Brain microvascular endothelial cell (primary cell): ENCODE results near the gene ZNF865.
A peak's percentile ranks its signal among the peaks of the same experiment; 100 is the strongest.

Source experiments
- DNase-seq: peaks from one replicate; pipeline ENCODE4 v3.0.0-alpha.2; 2020
- H3K27ac ChIP-seq: fragments of 250-450 bp; sonication (Bioruptor Pico); 2 replicates; pipeline ENCODE4 v1.5.1; 2020; ENCODE audit warnings: mild to moderate bottlenecking, moderate library complexity
- H3K27me3 ChIP-seq: fragments of 250-450 bp; sonication (Bioruptor Pico); replicated peaks from 2 replicates; pipeline ENCODE4 v1.5.1; 2020; ENCODE audit warnings: mild to moderate bottlenecking
- H3K36me3 ChIP-seq: fragments of 250-450 bp; sonication (Bioruptor Pico); replicated peaks from 2 replicates; pipeline ENCODE4 v1.5.1; 2020; ENCODE audit warnings: mild to moderate bottlenecking
- H3K4me3 ChIP-seq: 2 replicates; pipeline ENCODE4 v1.5.1; 2011; ENCODE audit warnings: low read depth, mild to moderate bottlenecking, control low read depth, low read length, moderate library complexity
- in situ Hi-C: cut with HindIII; loops from 2 replicates; pipeline ENCODE4 v1.10.0; 2017; ENCODE audit warnings: low sequenced_read_pairs, low pct_ligation_motif_present
- TF ChIP-seq, protein P1 (sequence below): IDR thresholded peaks from 2 replicates; pipeline ENCODE4 v1.5.1; 2011; ENCODE audit warnings: low read depth, mild to moderate bottlenecking, moderate library complexity, low read length, control low read depth, inconsistent platforms; ENCODE audit errors: missing control alignments

Gene ZNF865

DNA sequence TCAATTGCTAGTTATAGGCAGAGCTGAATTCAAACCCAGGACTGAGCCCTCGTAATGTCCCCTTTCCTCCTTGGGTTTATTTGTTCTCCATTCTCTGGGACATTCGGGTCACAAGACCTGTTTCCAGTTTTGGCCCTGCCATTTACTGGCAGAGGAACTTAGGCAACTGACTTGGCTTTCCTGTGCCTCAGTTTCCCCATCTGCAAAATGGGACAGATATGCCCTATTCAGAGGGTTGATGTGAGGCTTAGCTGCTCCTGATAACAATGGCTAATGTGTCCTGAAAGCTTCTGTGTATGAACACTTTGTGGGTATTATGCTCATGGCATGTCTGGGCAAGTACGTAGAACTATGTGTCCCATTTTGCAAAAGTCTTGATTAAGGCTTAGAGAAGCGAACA, 4.4 kb upstream of the ZNF865 start:
- Histone ChIP-seq H3K4me3 (peak overlapping the region; percentile 79), H3K27me3 (no peaks in the 10 kb centered on the region), H3K36me3 (peaks cover 9% of the 10 kb centered on the region), H3K27ac (no peak overlapping the region)
- TF ChIP-seq, protein P1, sequence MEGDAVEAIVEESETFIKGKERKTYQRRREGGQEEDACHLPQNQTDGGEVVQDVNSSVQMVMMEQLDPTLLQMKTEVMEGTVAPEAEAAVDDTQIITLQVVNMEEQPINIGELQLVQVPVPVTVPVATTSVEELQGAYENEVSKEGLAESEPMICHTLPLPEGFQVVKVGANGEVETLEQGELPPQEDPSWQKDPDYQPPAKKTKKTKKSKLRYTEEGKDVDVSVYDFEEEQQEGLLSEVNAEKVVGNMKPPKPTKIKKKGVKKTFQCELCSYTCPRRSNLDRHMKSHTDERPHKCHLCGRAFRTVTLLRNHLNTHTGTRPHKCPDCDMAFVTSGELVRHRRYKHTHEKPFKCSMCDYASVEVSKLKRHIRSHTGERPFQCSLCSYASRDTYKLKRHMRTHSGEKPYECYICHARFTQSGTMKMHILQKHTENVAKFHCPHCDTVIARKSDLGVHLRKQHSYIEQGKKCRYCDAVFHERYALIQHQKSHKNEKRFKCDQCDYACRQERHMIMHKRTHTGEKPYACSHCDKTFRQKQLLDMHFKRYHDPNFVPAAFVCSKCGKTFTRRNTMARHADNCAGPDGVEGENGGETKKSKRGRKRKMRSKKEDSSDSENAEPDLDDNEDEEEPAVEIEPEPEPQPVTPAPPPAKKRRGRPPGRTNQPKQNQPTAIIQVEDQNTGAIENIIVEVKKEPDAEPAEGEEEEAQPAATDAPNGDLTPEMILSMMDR, result no peak
- DNase-seq, result no peak
- in situ Hi-C loops, result loop anchor here (25.0 kb wide), 1 partner anchor 214 kb away; the partner anchor contains the start of genes RPL28, TMEM190 and TMEM238

DNA sequence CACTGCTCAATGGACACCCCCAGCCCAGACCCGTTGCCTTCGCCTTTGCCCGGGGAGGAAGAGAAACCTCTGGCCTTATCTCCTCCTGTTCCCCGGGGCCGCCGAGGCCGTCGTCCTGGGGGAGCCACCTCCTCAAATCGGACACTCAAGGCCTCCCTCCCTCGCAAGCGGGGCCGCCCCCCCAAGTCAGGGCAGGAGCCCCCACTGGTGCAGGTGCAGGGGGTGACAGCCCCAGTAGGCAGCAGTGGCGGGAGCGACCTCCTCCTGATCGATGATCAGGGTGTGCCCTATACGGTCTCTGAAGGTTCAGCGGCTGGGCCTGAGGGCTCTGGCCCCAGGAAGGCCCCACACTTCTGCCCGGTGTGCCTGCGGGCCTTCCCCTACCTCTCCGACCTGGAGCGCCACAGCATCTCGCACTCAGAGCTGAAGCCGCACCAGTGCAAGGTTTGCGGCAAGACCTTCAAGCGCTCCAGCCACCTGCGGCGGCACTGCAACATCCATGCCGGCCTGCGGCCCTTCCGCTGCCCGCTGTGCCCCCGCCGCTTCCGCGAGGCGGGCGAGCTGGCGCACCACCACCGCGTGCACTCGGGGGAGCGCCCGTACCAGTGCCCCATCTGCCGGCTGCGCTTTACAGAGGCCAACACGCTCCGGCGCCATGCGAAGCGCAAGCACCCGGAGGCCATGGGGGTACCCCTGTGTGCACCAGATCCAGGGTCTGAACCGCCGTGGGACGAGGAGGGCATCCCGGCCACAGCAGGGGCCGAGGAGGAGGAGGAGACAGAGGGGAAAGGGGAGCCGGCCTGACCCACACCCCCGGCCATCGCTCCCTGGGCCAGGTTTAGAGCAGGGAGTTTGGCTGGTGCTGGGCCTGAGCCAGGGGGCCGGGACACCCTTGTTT, 3.1 kb upstream of the ZNF865 start:
- H3K27me3 ChIP-seq, result no peaks in the 10 kb centered on the region
- no peak overlapping the region for H3K27ac ChIP-seq
- TF ChIP-seq, protein P1, result no peak
- in situ Hi-C loops, result loop anchor here (25.0 kb wide), 1 partner anchor 215 kb away; the partner anchor contains the start of genes RPL28, TMEM190 and TMEM238
- H3K36me3 ChIP-seq, result peaks cover 3% of the 10 kb centered on the region
- DNase-seq, result no peak
- no peak overlapping the region for H3K4me3 ChIP-seq

DNA sequence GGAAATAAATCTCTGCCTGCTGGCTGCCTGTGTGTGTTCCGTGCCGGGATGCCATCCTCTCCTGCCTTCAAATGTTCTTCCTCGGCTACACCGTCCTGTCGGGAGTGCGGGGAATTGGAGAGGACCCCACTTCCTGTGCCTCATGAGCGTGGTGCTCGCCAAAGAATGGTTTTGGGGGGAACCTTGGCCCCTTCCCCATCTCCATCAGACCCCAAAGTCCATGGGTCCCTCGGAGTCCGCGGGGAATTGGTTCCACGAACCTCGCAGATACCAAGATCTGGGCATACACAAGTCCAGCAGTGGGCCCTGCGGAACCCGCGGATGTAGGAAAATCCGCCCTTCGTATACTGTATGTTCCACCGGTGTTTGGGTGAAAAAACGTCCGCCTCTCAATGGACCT, 2.3 kb upstream of the ZNF865 start:
- no peak for DNase-seq
- in situ Hi-C loops, result loop anchor here (25.0 kb wide), 1 partner anchor 216 kb away; the partner anchor contains the start of genes RPL28, TMEM190 and TMEM238
- Histone ChIP-seq H3K27me3 (no peaks in the 10 kb centered on the region), H3K36me3 (peaks cover 3% of the 10 kb centered on the region), H3K4me3 (no peak overlapping the region), H3K27ac (no peak overlapping the region)
- TF ChIP-seq, protein P1, result no peak

DNA sequence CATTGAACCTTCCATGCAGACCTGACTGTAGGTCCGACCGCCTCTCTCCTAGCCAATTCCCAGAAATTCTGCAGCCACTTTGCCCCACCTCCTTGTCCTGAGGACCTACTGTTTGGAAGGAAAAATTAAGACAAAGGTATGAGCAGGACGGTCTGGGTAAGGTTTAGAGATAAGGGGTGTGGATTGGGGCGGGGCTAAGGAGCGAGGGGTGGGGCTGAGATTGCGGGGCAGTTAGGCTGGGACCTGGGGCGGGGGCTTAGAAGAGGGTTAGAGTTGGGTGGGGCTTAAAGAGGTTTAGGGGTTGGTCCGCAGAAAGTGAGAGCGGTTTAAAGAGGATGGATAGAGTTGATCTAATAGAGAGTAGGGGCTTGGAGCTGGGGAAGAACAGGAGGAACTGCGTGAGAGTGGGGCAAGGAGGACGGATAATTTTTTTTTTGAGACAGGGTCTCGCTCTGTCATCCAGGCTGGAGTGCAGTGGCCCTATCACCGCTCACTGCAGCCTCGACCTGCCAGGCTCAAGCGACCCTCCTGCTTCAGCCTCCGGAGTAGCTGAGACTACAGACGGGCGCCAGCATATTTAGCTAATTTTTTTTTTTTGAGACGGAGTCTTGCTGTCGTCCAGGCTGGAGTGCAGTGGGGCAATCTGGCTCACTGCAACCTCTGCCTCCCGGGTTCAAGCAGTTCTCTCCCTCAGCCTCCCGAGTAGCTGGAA, 1.7 kb upstream of the ZNF865 start:
- H3K36me3 ChIP-seq, result peaks cover 3% of the 10 kb centered on the region
- no peak overlapping the region for H3K27ac ChIP-seq
- H3K4me3 ChIP-seq, result no peak overlapping the region
- DNase-seq, result no peak
- H3K27me3 ChIP-seq, result no peaks in the 10 kb centered on the region
- in situ Hi-C loops, result loop anchor here (25.0 kb wide), 1 partner anchor 216 kb away; the partner anchor contains the start of genes RPL28, TMEM190 and TMEM238
- TF ChIP-seq, protein P1, result no peak

DNA sequence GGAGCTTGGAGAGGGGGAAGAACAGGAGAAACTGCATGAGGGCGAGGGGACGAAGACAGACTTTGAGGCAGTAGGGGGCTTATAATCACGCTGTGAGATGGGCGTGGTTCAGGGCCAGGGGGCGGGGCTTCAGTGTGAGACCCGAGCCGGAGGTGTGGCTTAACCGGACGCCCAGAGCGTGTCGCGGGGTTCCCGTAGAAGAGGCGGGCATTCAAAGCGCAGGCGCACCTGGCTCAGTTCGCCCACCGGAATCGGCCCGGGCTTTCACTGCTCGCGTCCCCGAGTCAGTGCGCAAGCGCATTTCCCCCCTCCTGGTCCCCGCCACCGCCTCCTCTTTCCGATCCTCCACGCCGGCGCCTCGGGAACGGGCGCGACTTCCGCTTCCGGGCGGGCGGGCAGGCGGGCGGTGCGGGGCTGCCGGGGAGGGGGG, 225 bp upstream of the ZNF865 start:
- Histone ChIP-seq H3K4me3 (peak overlapping the region; percentile 90), H3K36me3 (peaks cover 8% of the 10 kb centered on the region), H3K27ac (peak overlapping the region; percentile 72), H3K27me3 (no peaks in the 10 kb centered on the region)
- DNase-seq, result peak; percentile 98
- in situ Hi-C loops, result loop anchor here (25.0 kb wide), 1 partner anchor 218 kb away; the partner anchor contains the start of genes RPL28, TMEM190 and TMEM238
- TF ChIP-seq, protein P1, result no peak
